PC-3 (cell line): ENCODE data around the gene CHEK1. TPM values are rescaled to one million over a fixed set of nuclear protein-coding genes. Genes with fewer than 3 reads are reported as not detected.

ENCODE experiments used
- ATAC-seq: fragments of 200-7000 bp; cut with Tn5 transposase; 2 replicates; pipeline ENCODE4 v1.9.1; 2020; ENCODE audit warnings: mild to moderate bottlenecking, moderate library complexity
- BruUV-seq: library from RNA; stranded (reverse); fragments of 400-500 nt; replicated peaks from 2 replicates; lab custom pipeline; 2021; lab: Mats Ljungman, UMichigan
- CTCF ChIA-PET: fragments of 300-600 bp; sonication (Branson Sonifier 250); formaldehyde crosslinking; loops from one replicate; lab custom pipeline; 2022; ENCODE audit warnings: antibody characterized with exemption; lab: Charles Lee
- POLR2A ChIA-PET: fragments of 300-600 bp; sonication (Branson Sonifier 250); formaldehyde crosslinking; loops from one replicate; lab custom pipeline; 2022; ENCODE audit warnings: antibody characterized with exemption; ENCODE audit not compliant: unreplicated experiment; lab: Charles Lee
- DNase-seq: peaks from one replicate; pipeline ENCODE4 v3.0.0-alpha.2; 2015
- H2AFZ ChIP-seq: fragments of 300-600 bp; sonication (generic); 2 replicates; pipeline ENCODE4 v1.6.0; 2016; ENCODE audit warnings: antibody characterized with exemption, low read length
- H3F3A ChIP-seq: fragments of 300-600 bp; sonication (generic); one replicate; pipeline ENCODE4 v1.6.0; 2017; ENCODE audit warnings: antibody characterized with exemption, low read length, control low read depth, mild to moderate bottlenecking; ENCODE audit not compliant: unreplicated experiment
- H3K27ac ChIP-seq: fragments of 300-600 bp; sonication (generic); 2 replicates; pipeline ENCODE4 v1.5.1; 2016; ENCODE audit warnings: mild to moderate bottlenecking, low read length
- H3K27me3 ChIP-seq: fragments of 300-600 bp; sonication (generic); 2 replicates; pipeline ENCODE4 v1.6.1; 2016; ENCODE audit warnings: low read length, mixed read lengths
- H3K36me3 ChIP-seq: fragments of 300-600 bp; sonication (generic); 2 replicates; pipeline ENCODE4 v1.6.1; 2016; ENCODE audit warnings: low read depth, mixed run types, low read length, mixed read lengths
- H3K4me1 ChIP-seq: fragments of 300-600 bp; sonication (generic); 2 replicates; pipeline ENCODE4 v1.5.1; 2016; ENCODE audit warnings: low read length; ENCODE audit not compliant: insufficient read depth
- H3K4me2 ChIP-seq: fragments of 300-600 bp; sonication (generic); 2 replicates; pipeline ENCODE4 v1.6.0; 2016; ENCODE audit warnings: low read length
- H3K4me3 ChIP-seq: fragments of 300-600 bp; sonication (generic); 2 replicates; pipeline ENCODE4 v1.5.1; 2016; ENCODE audit warnings: mild to moderate bottlenecking, low read length, mixed read lengths
- H3K79me2 ChIP-seq: fragments of 300-600 bp; sonication (generic); 2 replicates; pipeline ENCODE4 v1.6.1; 2017; ENCODE audit warnings: low read length, mixed read lengths
- H3K9ac ChIP-seq: fragments of 300-600 bp; sonication (generic); 2 replicates; pipeline ENCODE4 v1.6.0; 2016; ENCODE audit warnings: mild to moderate bottlenecking, low read length
- H3K9me2 ChIP-seq: fragments of 300-600 bp; sonication (generic); replicated peaks from 2 replicates; pipeline ENCODE4 v1.6.1; 2016; ENCODE audit warnings: mixed run types, low read length, mixed read lengths
- H3K9me3 ChIP-seq: fragments of 300-600 bp; sonication (generic); 2 replicates; pipeline ENCODE4 v1.6.1; 2016; ENCODE audit warnings: low read length, mixed read lengths
- H4K20me1 ChIP-seq: fragments of 300-600 bp; sonication (generic); 2 replicates; pipeline ENCODE4 v1.6.1; 2016; ENCODE audit warnings: low read length, mixed read lengths
- EZH2 ChIP-seq: fragments of 300-600 bp; sonication (generic); IDR thresholded peaks from one replicate; pipeline ENCODE4 v1.6.1; 2017; ENCODE audit warnings: antibody characterized with exemption, mild to moderate bottlenecking, low read length; ENCODE audit not compliant: unreplicated experiment
- EZH2phosphoT487 ChIP-seq: fragments of 300-600 bp; sonication (generic); IDR thresholded peaks from 2 replicates; pipeline ENCODE4 v1.6.1; 2018; ENCODE audit warnings: mild to moderate bottlenecking, antibody characterized with exemption, low read length, borderline replicate concordance
- intact Hi-C: fragments of 100-400 bp; cut with micrococcal nuclease; formaldehyde crosslinking; loops from 2 replicates; pipeline ENCODE4 v1.9.0; 2023
- total RNA-seq: library from RNA; depleted of rRNA; stranded (reverse); fragments of >200 nt; gene quantifications from 2 replicates; pipeline ENCODE4 v1.2.3, GENCODE V29; 2014; rRNA removed
- TF ChIP-seq, protein P1 (sequence below): fragments of 300-600 bp; sonication (generic); conservative IDR thresholded peaks from 2 replicates; pipeline ENCODE4 v1.5.1; 2017; ENCODE audit warnings: antibody characterized with exemption, low read depth, mild to moderate bottlenecking, low read length

CHEK1 gene
- total RNA-seq, 1 experiment from 2014 or later: 49.8 TPM

DNA sequence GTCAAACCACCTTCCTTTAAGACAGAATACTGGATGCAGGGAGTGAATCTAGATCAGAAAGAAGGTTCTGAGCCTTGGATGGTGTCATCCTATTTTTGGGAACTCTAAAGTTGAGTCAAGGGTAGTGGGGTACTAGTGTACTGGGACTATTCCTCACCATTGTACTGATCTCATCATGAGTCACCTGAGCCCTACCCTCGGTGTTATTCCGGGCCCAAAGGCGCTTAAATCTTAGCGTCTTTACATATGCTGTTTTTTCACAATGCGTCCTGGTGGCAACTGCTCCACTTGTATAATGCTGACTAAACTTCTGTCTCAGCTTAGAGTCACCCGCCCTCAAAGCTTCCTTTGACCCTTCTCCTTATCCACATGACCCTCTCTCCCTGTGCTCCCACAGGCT lies 95.8 kb downstream of the CHEK1 start:
- H3K9me3 ChIP-seq: no peaks in the 10 kb centered on the region
- ChIA-PET CTCF (no interaction called here), POLR2A (no interaction called here)
- no peak overlapping the region for H3K4me3 ChIP-seq
- H3F3A ChIP-seq: no peaks in the 10 kb centered on the region
- H2AFZ ChIP-seq: no peak overlapping the region
- intact Hi-C loops: no loop called here
- H3K36me3 ChIP-seq: no peaks in the 10 kb centered on the region
- no peaks in the 10 kb centered on the region for H3K9me2 ChIP-seq
- DNase-seq (peak; percentile 78), ATAC-seq (peak; percentile 82)
- H3K4me2 ChIP-seq: peak overlapping the region; percentile 11; the same call in 1 of the 2 replicates
- H4K20me1 ChIP-seq: no peaks in the 10 kb centered on the region
- H3K27ac ChIP-seq: no peak overlapping the region
- BruUV-seq: no TSS peak
- peaks cover 11% of the 10 kb centered on the region; the same call in 1 of the 2 replicates for H3K4me1 ChIP-seq
- no peaks in the 10 kb centered on the region for H3K27me3 ChIP-seq
- H3K9ac ChIP-seq: no peak overlapping the region
- TF ChIP-seq, protein P1, sequence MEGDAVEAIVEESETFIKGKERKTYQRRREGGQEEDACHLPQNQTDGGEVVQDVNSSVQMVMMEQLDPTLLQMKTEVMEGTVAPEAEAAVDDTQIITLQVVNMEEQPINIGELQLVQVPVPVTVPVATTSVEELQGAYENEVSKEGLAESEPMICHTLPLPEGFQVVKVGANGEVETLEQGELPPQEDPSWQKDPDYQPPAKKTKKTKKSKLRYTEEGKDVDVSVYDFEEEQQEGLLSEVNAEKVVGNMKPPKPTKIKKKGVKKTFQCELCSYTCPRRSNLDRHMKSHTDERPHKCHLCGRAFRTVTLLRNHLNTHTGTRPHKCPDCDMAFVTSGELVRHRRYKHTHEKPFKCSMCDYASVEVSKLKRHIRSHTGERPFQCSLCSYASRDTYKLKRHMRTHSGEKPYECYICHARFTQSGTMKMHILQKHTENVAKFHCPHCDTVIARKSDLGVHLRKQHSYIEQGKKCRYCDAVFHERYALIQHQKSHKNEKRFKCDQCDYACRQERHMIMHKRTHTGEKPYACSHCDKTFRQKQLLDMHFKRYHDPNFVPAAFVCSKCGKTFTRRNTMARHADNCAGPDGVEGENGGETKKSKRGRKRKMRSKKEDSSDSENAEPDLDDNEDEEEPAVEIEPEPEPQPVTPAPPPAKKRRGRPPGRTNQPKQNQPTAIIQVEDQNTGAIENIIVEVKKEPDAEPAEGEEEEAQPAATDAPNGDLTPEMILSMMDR: no peak
- TF ChIP-seq EZH2phosphoT487: no peak
- TF ChIP-seq EZH2: no peak
- H3K79me2 ChIP-seq: no peaks in the 10 kb centered on the region

DNA sequence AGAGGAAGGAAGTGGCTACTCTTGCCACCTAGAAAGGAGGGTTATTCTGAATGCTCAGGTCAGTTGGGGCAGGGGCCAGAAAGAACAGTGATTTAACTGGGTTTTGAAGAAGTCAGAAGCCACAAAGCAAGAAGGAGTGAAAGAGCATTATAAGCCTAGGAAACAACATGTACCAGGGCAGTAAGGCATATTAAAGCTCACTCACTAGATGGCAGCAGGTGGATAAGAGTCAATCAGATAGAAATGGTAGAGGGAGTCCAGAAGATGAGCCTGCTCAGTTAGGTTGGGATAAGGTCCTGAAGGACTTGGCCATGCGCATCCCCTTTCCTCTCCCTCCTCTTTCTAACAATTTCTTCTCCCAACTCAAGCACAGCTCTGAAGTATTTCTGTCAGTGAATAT lies 99.2 kb downstream of the CHEK1 start:
- Histone ChIP-seq H3F3A (no peaks in the 10 kb centered on the region), H3K9me2 (no peaks in the 10 kb centered on the region), H3K4me3 (no peak overlapping the region), H3K9me3 (no peaks in the 10 kb centered on the region), H3K27me3 (peaks cover 16% of the 10 kb centered on the region; the same call in 1 of the 2 replicates), H3K36me3 (no peaks in the 10 kb centered on the region), H3K79me2 (no peaks in the 10 kb centered on the region), H3K9ac (no peak overlapping the region), H3K4me2 (no peak overlapping the region), H3K27ac (no peak overlapping the region), H2AFZ (no peak overlapping the region), H3K4me1 (peaks cover 11% of the 10 kb centered on the region; the same call in 1 of the 2 replicates), H4K20me1 (no peaks in the 10 kb centered on the region)
- peak; percentile 51 for DNase-seq
- TF ChIP-seq, protein P1: peak; percentile 58
- TF ChIP-seq EZH2phosphoT487: no peak
- no peak for TF ChIP-seq EZH2
- no TSS peak for BruUV-seq
- peak; percentile 72 for ATAC-seq
- POLR2A ChIA-PET: no interaction called here
- intact Hi-C loops: loop anchor here (1.0 kb wide), 1 partner anchor 150 kb away; no protein-coding TSS in a partner anchor
- CTCF ChIA-PET: no interaction called here

Other genes starting within 250 kb of the CHEK1 start
- gene FEZ1, start 128.9 kb upstream of the CHEK1 start, total RNA-seq: 1.3 TPM in 1 of 2 replicates, not detected in the other
- gene EI24, start 55.7 kb upstream of the CHEK1 start, total RNA-seq: 154 and 166 TPM in 2 replicates
- 160 and 182 TPM in 2 replicates for gene STT3A, start 32.3 kb upstream of the CHEK1 start, total RNA-seq
- not detected in 2 replicates for gene ACRV1, start 55.7 kb downstream of the CHEK1 start, total RNA-seq
- gene PATE1, start 121.1 kb downstream of the CHEK1 start, total RNA-seq: not detected in 2 replicates
- not detected in 2 replicates for gene PATE2, start 153.7 kb downstream of the CHEK1 start, total RNA-seq
- not detected in 2 replicates for gene PATE3, start 163.0 kb downstream of the CHEK1 start, total RNA-seq
- gene PATE4, start 208.2 kb downstream of the CHEK1 start, total RNA-seq: not detected in 2 replicates